BE2C (cell line): ENCODE results near the gene CDKN2B-AS1.
"Not testable (repeated sequence)": the region's sequence is repeated elsewhere in the genome, so short reads cannot be mapped to it uniquely, and the experiment has no call there.

Source experiments
- DNase-seq: peaks from one replicate; pipeline ENCODE4 v3.0.0-alpha.2; 2020
- H3K27me3 ChIP-seq: fragments of 250-450 bp; sonication (Bioruptor Pico); 2 replicates; pipeline ENCODE4 v1.5.1; 2020; ENCODE audit warnings: mild to moderate bottlenecking
- H3K36me3 ChIP-seq: fragments of 250-450 bp; sonication (Bioruptor Pico); 2 replicates; pipeline ENCODE4 v1.5.1; 2020; ENCODE audit warnings: mild to moderate bottlenecking
- H3K4me1 ChIP-seq: fragments of 250-450 bp; sonication (Bioruptor Pico); 2 replicates; pipeline ENCODE4 v1.5.1; 2020
- H3K4me3 ChIP-seq: 2 replicates; pipeline ENCODE4 v1.5.1; 2011; ENCODE audit warnings: low read depth, low read length
- H3K9me3 ChIP-seq: fragments of 250-450 bp; sonication (Bioruptor Pico); 2 replicates; pipeline ENCODE4 v1.5.1; 2020
- TF ChIP-seq, protein P1 (sequence below): IDR thresholded peaks from 2 replicates; pipeline ENCODE4 v1.5.1; 2012; ENCODE audit warnings: mild to moderate bottlenecking, low read depth, low read length

Gene CDKN2B-AS1

DNA sequence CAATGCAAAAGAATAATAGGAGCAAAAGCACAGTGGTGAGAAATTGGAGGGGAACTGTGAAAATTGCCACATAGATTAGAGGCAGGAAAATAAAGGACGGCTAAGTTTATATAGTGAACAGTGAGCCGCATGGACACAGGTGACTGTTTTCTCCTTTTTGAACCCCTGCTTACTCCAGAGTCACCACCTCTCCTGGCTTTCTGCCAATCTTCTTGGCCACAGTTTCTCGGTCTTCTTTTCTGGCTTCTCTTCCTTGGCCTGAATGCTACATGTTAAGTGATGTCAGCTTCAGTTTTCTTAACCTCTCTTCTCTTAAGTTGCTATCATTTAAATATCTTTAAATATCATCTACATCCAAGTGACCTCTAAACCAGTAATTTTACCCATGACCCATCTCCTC, 61.8 kb downstream of the CDKN2B-AS1 start:
- H3K9me3 ChIP-seq, result no peaks in the 10 kb centered on the region
- no peaks in the 10 kb centered on the region for H3K27me3 ChIP-seq
- no peak overlapping the region for H3K4me3 ChIP-seq
- H3K36me3 ChIP-seq, result no peaks in the 10 kb centered on the region; the same call in 1 of the 2 replicates
- TF ChIP-seq, protein P1, sequence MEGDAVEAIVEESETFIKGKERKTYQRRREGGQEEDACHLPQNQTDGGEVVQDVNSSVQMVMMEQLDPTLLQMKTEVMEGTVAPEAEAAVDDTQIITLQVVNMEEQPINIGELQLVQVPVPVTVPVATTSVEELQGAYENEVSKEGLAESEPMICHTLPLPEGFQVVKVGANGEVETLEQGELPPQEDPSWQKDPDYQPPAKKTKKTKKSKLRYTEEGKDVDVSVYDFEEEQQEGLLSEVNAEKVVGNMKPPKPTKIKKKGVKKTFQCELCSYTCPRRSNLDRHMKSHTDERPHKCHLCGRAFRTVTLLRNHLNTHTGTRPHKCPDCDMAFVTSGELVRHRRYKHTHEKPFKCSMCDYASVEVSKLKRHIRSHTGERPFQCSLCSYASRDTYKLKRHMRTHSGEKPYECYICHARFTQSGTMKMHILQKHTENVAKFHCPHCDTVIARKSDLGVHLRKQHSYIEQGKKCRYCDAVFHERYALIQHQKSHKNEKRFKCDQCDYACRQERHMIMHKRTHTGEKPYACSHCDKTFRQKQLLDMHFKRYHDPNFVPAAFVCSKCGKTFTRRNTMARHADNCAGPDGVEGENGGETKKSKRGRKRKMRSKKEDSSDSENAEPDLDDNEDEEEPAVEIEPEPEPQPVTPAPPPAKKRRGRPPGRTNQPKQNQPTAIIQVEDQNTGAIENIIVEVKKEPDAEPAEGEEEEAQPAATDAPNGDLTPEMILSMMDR, result no peak
- no peaks in the 10 kb centered on the region for H3K4me1 ChIP-seq
- DNase-seq, result no peak

DNA sequence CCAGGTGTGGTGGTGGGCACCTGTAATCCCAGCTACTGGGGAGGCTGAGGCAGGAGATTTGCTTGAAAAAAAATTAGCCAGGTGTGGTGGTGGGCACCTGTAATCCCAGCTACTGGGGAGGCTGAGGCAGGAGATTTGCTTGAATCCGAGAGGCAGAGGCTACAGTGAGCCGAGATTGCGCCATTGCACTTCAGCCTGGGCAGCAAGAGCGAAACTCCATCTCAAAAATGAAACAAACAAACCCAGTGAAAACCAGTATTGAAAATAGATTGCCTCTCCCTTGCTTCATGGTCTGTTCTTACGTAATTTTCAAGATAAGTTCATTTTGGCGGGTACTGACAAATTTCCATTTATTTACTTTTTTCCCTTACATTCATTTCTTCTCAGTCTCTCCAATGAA, 63.4 kb downstream of the CDKN2B-AS1 start:
- not testable (repeated sequence) for H3K36me3 ChIP-seq, H3K27me3 ChIP-seq, DNase-seq, H3K9me3 ChIP-seq, H3K4me1 ChIP-seq, H3K4me3 ChIP-seq

DNA sequence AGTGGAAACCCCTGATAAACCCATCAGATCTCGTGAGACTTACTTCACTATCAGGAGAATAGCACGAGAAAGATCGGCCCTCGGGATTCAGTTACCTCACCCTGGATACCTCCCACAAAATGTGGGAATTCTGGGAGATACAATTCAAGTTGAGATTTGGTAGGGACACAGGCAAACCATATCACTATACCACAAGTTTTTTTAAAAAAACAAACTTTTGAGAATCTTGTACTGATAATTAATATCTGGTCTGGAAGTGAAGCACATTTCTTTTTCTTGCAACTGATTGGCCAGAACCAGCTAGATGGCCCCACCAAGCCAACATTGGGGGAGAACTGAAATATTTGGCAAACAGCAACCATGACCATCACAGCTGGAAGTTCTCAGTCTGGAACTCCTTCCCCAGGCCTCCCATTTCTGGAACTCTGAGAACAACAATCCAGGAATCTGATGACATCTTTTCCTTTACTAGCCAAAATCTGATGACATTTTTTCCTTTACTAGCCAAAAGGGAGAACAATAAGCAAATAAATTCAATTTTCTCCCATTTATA, 66.3 kb downstream of the CDKN2B-AS1 start:
- Histone ChIP-seq H3K4me1 (no peaks in the 10 kb centered on the region), H3K27me3 (no peaks in the 10 kb centered on the region), H3K9me3 (no peaks in the 10 kb centered on the region), H3K4me3 (no peak overlapping the region), H3K36me3 (no peaks in the 10 kb centered on the region; the same call in 1 of the 2 replicates)
- DNase-seq, result no peak
- TF ChIP-seq, protein P1, result no peak

DNA sequence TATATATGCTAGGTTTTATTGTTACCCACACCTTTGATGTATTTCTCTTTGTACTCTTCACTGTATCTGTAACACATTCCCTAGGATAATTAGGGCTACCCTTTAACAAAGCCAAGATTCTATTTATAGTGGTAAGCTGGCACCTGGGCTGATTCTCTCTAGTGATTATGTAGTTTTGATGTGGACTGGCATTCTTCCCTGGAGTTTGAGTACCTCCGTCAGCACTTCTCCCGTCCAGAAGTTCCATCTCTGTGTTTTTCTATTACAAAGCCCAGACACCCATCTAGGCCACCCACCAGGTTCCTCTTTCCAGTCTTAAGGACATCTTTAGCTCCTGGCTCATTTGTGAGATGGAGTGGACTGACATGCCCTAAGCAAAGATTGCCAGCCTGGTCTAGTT, 70.4 kb downstream of the CDKN2B-AS1 start:
- Histone ChIP-seq H3K4me1 (no peaks in the 10 kb centered on the region), H3K4me3 (no peak overlapping the region), H3K9me3 (no peaks in the 10 kb centered on the region), H3K27me3 (no peaks in the 10 kb centered on the region), H3K36me3 (no peaks in the 10 kb centered on the region)
- DNase-seq, result no peak
- TF ChIP-seq, protein P1, result no peak

DNA sequence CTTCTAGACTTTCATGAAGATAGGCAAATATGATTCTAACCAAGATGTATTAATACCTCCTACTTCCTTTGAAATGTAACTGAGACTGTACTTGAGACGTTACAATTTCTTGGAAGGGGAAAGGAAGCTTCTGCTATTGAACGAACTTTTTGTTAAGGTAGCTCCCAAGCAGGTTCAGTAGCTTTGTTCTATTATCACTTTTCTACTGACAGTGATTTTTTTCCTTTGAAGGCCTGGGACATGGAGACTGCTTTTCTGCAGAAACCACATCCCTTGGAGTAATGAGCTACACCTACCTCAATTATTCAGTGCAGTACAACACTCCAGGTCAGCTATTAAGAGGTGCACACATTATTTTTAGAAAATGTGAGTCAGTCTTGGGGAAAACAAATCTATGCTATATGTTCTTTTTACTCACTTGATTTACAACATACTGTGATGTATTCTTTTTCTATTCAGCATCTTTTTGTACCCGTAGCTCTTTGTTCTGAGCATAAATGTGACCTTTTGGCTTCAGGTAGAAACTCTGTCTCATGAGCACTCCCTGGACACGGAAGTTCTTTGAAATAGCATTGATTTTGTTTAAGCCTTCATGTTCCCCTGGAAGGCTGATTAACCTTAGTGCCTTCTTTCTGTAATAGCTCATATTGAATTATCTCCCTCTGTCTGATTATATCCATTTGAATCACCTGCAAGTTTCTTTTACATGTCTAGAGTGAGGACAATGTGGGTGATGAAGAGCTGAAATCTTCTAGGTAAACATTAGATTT, 71.0 kb downstream of the CDKN2B-AS1 start:
- no peak overlapping the region for H3K4me3 ChIP-seq
- H3K9me3 ChIP-seq, result no peaks in the 10 kb centered on the region
- TF ChIP-seq, protein P1, result no peak
- H3K4me1 ChIP-seq, result no peaks in the 10 kb centered on the region
- H3K27me3 ChIP-seq, result no peaks in the 10 kb centered on the region
- H3K36me3 ChIP-seq, result no peaks in the 10 kb centered on the region
- DNase-seq, result no peak

DNA sequence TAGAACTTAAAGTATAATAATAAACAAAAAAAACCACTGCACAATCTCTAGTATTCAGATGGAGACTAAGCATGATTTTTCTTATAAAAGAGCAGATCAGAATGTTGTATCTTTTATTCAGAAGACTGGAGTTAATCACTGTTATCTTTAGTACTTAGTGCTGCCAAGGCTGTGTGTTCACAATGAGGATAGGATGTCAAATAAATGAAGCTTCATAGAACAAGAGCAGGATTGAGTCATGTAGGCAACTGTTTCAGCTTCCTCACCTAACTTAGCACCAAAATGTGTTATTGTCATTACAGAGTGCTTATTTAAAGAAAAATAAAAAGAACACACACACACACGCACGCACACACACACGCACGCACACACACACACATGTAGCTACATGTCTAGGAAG, 72.6 kb downstream of the CDKN2B-AS1 start:
- no peak overlapping the region for H3K4me3 ChIP-seq
- H3K4me1 ChIP-seq, result no peaks in the 10 kb centered on the region
- no peaks in the 10 kb centered on the region for H3K36me3 ChIP-seq
- TF ChIP-seq, protein P1, result no peak
- no peaks in the 10 kb centered on the region for H3K27me3 ChIP-seq
- no peaks in the 10 kb centered on the region for H3K9me3 ChIP-seq
- no peak for DNase-seq
